Epithelial cell of esophagus (primary cell): ENCODE measurements around the gene PDP2.

ENCODE experiments used
- DNase-seq: peaks from one replicate; pipeline ENCODE4 v3.0.0; 2010; ENCODE audit warnings: low read depth
- H3K4me3 ChIP-seq: 2 replicates; pipeline ENCODE4 v1.5.1; 2011; ENCODE audit warnings: mild to moderate bottlenecking, low read length, control low read depth
- TF ChIP-seq, protein P1 (sequence below): IDR thresholded peaks from 2 replicates; pipeline ENCODE4 v1.5.1; 2011; ENCODE audit warnings: low read depth, mild to moderate bottlenecking, low read length, control low read depth, inconsistent platforms; ENCODE audit not compliant: insufficient read depth; ENCODE audit errors: missing control alignments

Gene PDP2

GRCh38 chr16:66940236-66940635, 59.9 kb downstream of the PDP2 start:
- TF ChIP-seq, protein P1, sequence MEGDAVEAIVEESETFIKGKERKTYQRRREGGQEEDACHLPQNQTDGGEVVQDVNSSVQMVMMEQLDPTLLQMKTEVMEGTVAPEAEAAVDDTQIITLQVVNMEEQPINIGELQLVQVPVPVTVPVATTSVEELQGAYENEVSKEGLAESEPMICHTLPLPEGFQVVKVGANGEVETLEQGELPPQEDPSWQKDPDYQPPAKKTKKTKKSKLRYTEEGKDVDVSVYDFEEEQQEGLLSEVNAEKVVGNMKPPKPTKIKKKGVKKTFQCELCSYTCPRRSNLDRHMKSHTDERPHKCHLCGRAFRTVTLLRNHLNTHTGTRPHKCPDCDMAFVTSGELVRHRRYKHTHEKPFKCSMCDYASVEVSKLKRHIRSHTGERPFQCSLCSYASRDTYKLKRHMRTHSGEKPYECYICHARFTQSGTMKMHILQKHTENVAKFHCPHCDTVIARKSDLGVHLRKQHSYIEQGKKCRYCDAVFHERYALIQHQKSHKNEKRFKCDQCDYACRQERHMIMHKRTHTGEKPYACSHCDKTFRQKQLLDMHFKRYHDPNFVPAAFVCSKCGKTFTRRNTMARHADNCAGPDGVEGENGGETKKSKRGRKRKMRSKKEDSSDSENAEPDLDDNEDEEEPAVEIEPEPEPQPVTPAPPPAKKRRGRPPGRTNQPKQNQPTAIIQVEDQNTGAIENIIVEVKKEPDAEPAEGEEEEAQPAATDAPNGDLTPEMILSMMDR, result no peak

More at GRCh38 chr16:66940236-66940635, 59.9 kb downstream of the PDP2 start:
- H3K4me3 ChIP-seq, result no peak overlapping the region
- DNase-seq, result no peak
